NCI-H2171 treated with DMSO at 0.1 percent for 48 hours (cell line): ENCODE measurements around the gene TRPC4AP.

Experiments used
- DNase-seq: peaks from one replicate; lab custom pipeline; 2025; lab: John Stamatoyannopoulos, UW

TRPC4AP gene

GRCh38 chr20:34986311-34987287 lies 106.0 kb downstream of the TRPC4AP start:
- DNase-seq = no peak

- DNase-seq = no peak
Observed at GRCh38 chr20:34985461-34986310, 106.9 kb downstream of the TRPC4AP start.

GRCh38 chr20:34984756-34985261 lies 107.8 kb downstream of the TRPC4AP start:
- DNase-seq = no peak

GRCh38 chr20:34983995-34984735 lies 108.4 kb downstream of the TRPC4AP start:
- DNase-seq = no peak

GRCh38 chr20:34983089-34983820 lies 109.4 kb downstream of the TRPC4AP start:
- no peak for DNase-seq

GRCh38 chr20:34982270-34983088 lies 110.1 kb downstream of the TRPC4AP start:
- no peak for DNase-seq

GRCh38 chr20:34980543-34981233 lies 111.9 kb downstream of the TRPC4AP start:
- DNase-seq = peak; percentile 84

- no peak for DNase-seq
Observed at GRCh38 chr20:34979366-34980153, 113.0 kb downstream of the TRPC4AP start.

GRCh38 chr20:34978092-34978744 lies 114.4 kb downstream of the TRPC4AP start:
- DNase-seq = no peak

GRCh38 chr20:34977365-34978091 lies 115.1 kb downstream of the TRPC4AP start:
- DNase-seq = no peak

- no peak for DNase-seq
Observed at GRCh38 chr20:34976286-34976685, 116.3 kb downstream of the TRPC4AP start.

GRCh38 chr20:34974246-34974645 lies 118.4 kb downstream of the TRPC4AP start:
- no peak for DNase-seq

- DNase-seq = no peak
Observed at GRCh38 chr20:34971561-34972235, 120.9 kb downstream of the TRPC4AP start.

GRCh38 chr20:34970846-34971560 lies 121.6 kb downstream of the TRPC4AP start:
- no peak for DNase-seq

- no peak for DNase-seq
Observed at GRCh38 chr20:34970193-34970840, 122.3 kb downstream of the TRPC4AP start.
